ENCODE results near the gene SPNS3. TPM values are rescaled to one million over a fixed set of nuclear protein-coding genes. Genes with fewer than 3 reads are reported as not detected.

The SPNS3 gene
- total and polyA plus RNA-seq, 9 of the 15 experiments (the other 6 are each of a cell fraction or from before 2014, with no cell fraction given): not detected

GRCh38 chr17:4475001-4475400 lies 41.3 kb downstream of the SPNS3 start:
- Histone ChIP-seq H4K20me1 (replicated peaks; ENCODE audit: control insufficient read depth, insufficient read depth, low read length) (no peaks in the 10 kb centered on the region), H3K4me1 (replicated peaks in 1 of 2; ENCODE audit: control insufficient read depth in 2 of 2, insufficient read depth in 2 of 2, low read length in 2 of 2) (no peaks in the 10 kb centered on the region), H3K9me3 (replicated peaks; ENCODE audit: control insufficient read depth, insufficient read depth, low read depth, low read length) (no peaks in the 10 kb centered on the region), H3K4me2 (ENCODE audit: insufficient read depth, low read length) (no peak overlapping the region), H3K27ac (ENCODE audit: extremely low read depth, low read depth, low read length) (no peak overlapping the region), H3K27me3 (ENCODE audit: control insufficient read depth in 2 of 2, insufficient read depth in 2 of 2, low read length in 2 of 2) (peaks cover 14 to 45% of the 10 kb centered on the region in 2 experiments; a peak in 4 of 5 replicates), H3K9me1 (ENCODE audit: control insufficient read depth, insufficient read depth, low read length) (no peaks in the 10 kb centered on the region), H3K9ac (ENCODE audit: insufficient read depth in 1 of 2, low read depth in 2 of 2, low read length in 2 of 2) (no peak overlapping the region), H3K36me3 (ENCODE audit: control insufficient read depth, insufficient read depth, low read length) (no peaks in the 10 kb centered on the region), H3K4me3 (no peak overlapping the region), H2AFZ (ENCODE audit: low read depth, low read length) (no peak overlapping the region), H3K79me2 (ENCODE audit: control insufficient read depth, insufficient read depth, low read length) (no peaks in the 10 kb centered on the region)
- intact Hi-C loops (cut with micrococcal nuclease): no loop called here
- ChIA-PET CTCF (ENCODE audit: low intra/inter-chr PET ratio) (no interaction called here), POLR2A (no interaction called here)
- ATAC-seq: no peak
- in situ Hi-C loops (cut with MboI): no loop called here
- no peak for FAIRE-seq
- DNase-seq (ENCODE audit: extremely low read depth in 1 of 4, low spot score in 3 of 4): no peak
- BruUV-seq (replicated peaks): no TSS peak
- 1% methylated on average over 9 of the region's 9 CpGs for WGBS (ENCODE audit: insufficient coverage, low coverage, missing lambda C conversion rate)
- TF ChIP-seq VEZF1 (CRISPR knock-in tag; IDR thresholded peaks at IDR 0.05) (no peak), KLF13 (tag; IDR thresholded peaks at IDR 0.05; ENCODE audit: borderline replicate concordance, low read depth) (no peak), TAF1 (IDR thresholded peaks at IDR 0.05; ENCODE audit: control insufficient read depth, extremely low read depth, insufficient read depth, low read length, severe bottlenecking) (no peak), ZC3H8 (IDR thresholded peaks at IDR 0.05) (no peak), ZNF507 (tag; conservative IDR thresholded peaks at IDR 0.05) (no peak), KAT8 (IDR thresholded peaks at IDR 0.05; ENCODE audit: low read depth) (no peak), ARID1B (IDR thresholded peaks at IDR 0.05) (no peak), AFF1 (IDR thresholded peaks at IDR 0.05; ENCODE audit: low read depth in 1 of 2, partially characterized antibody in 2 of 2) (no peak), ETV1 (tag; conservative IDR thresholded peaks at IDR 0.05; ENCODE audit: low read depth) (no peak), E2F8 (IDR thresholded peaks at IDR 0.05; ENCODE audit: low read depth, partially characterized antibody) (no peak), COPS2 (conservative IDR thresholded peaks at IDR 0.05) (no peak), ZNF707 (CRISPR knock-in tag; conservative IDR thresholded peaks at IDR 0.05) (no peak), TCF7 (IDR thresholded peaks at IDR 0.05; ENCODE audit: borderline replicate concordance) (no peak), SRSF1 (IDR thresholded peaks at IDR 0.05; ENCODE audit: low read depth, low read length) (no peak)

Measured in K562 (cell line).